Gastrocnemius medialis (tissue), 4 donors: ENCODE results near the gene MAP3K20. TPM values are rescaled to one million over a fixed set of nuclear protein-coding genes. Genes with fewer than 3 reads are reported as not detected.

Experiments used
- ATAC-seq, 2 donors: fragments of 150-250 bp; one replicate each; pipeline ENCODE4 v1.9.1; 2016
- DNase-seq, 2 donors: peaks; one replicate each; pipeline ENCODE4 v3.0.0-alpha.2; 2019
- H3K27ac ChIP-seq, 4 donors: fragments of 200-600 bp; sonication (generic); 1 replicate in 1 of 4; 2 replicates in 3 of 4; pipeline ENCODE4 v1.5.1; 2016 to 2018; ENCODE audit warnings: mild to moderate bottlenecking in 2 of 4, moderate library complexity in 1 of 4
- H3K27me3 ChIP-seq, 3 donors: fragments of 200-600 bp; sonication (generic) in 2 of 3; 1 replicate in 1 of 3; 2 replicates in 2 of 3; pipeline versions ENCODE4 v1.5.1 to v1.6.0; 2016 to 2019; ENCODE audit warnings: mild to moderate bottlenecking in 1 of 3, moderate library complexity in 1 of 3
- H3K36me3 ChIP-seq, 2 donors: fragments of 200-600 bp; sonication (generic) in 1 of 2; one replicate each; pipeline ENCODE4 v1.5.1; 2017 to 2018
- H3K4me1 ChIP-seq, 2 donors: fragments of 200-600 bp; sonication (generic) in 1 of 2; one replicate each; pipeline ENCODE4 v1.5.1; 2016 to 2017; ENCODE audit warnings: mild to moderate bottlenecking in 2 of 2
- H3K4me3 ChIP-seq, 4 donors: fragments of 200-600 bp; sonication (generic) in 3 of 4; 1 replicate in 1 of 4; 2 replicates in 3 of 4; pipeline ENCODE4 v1.5.1; 2016 to 2019; ENCODE audit warnings: mild to moderate bottlenecking in 2 of 4
- H3K9me3 ChIP-seq, 3 donors: fragments of 200-600 bp; sonication (generic) in 2 of 3; 1 replicate in 1 of 3; 2 replicates in 2 of 3; pipeline ENCODE4 v1.5.1; 2016 to 2019
- POLR2A ChIP-seq, 2 donors: fragments of 450-650 bp; IDR thresholded peaks; one replicate each; pipeline ENCODE4 v1.6.1; 2017; ENCODE audit warnings: antibody characterized with exemption in 2 of 2, mild to moderate bottlenecking in 2 of 2, moderate library complexity in 2 of 2
- in situ Hi-C, 4 donors: fragments of 200-750 bp; cut with MboI; loops; one replicate each; pipeline versions ENCODE4 v1.15.0 to v1.8.0; 2017; ENCODE audit warnings: low sequenced_read_pairs in 4 of 4
- intact Hi-C: fragments of 100-400 bp; cut with DNase I; formaldehyde crosslinking; loops from one replicate; pipeline ENCODE4 v1.15.1; 2023; ENCODE audit warnings: low total_unique reads
- total RNA-seq, 4 donors: library from RNA; depleted of rRNA; stranded (reverse); fragments of >200 nt; gene quantifications; one replicate each; pipeline versions ENCODE4 v1.1.0 to v1.2.3, GENCODE V29; 2016
- TF ChIP-seq, protein P1 (sequence below), 5 experiments: fragments of 450-650 bp in 3 of 5; fragments of 200-600 bp in 2 of 5; sonication (generic) in 2 of 5; IDR thresholded peaks in 4 of 5; conservative IDR thresholded peaks in 1 of 5; 1 replicate in 4 of 5; 2 replicates in 1 of 5; pipeline ENCODE4 v1.5.1; 2016 to 2019; ENCODE audit warnings: antibody characterized with exemption in 5 of 5, mild to moderate bottlenecking in 3 of 5, moderate library complexity in 3 of 5

MAP3K20 gene
- total RNA-seq, 4 donors from 2014 or later = 225 to 517 (median 280) TPM

DNA sequence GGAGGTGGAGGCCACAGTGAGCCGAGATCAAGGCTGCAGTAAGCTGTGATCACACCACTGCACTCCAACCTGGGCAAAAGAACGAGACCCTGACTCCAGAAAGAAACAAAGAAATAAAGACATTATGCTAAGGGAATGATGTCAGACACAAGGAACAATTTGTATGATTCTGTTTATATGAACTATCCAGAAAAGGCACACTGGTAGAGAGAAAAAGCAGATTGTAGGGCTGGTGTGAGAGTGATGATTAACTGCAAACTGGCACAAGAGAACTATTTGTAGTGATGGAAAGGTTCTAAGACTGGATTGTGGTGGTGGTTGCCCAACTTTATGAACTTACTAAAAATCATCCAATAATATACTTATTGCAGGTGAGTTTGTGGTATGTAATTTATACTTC is 106.3 kb downstream of the MAP3K20 start:
- Histone ChIP-seq H3K4me1 (peaks cover 42 to 50% of the 10 kb centered on the region in 2 donors), H3K27ac (peak overlapping the region; percentile 79 to 90 (median 84))

GRCh38 chr2:173184031-173185004 is 108.7 kb downstream of the MAP3K20 start:
- ATAC-seq = peak; percentile 83 to 94
- DNase-seq = peak; percentile 63 to 77
- intact Hi-C loops = no loop called here

More for the DNA sequence above, 106.3 kb downstream of the MAP3K20 start:
- TF ChIP-seq, protein P1, sequence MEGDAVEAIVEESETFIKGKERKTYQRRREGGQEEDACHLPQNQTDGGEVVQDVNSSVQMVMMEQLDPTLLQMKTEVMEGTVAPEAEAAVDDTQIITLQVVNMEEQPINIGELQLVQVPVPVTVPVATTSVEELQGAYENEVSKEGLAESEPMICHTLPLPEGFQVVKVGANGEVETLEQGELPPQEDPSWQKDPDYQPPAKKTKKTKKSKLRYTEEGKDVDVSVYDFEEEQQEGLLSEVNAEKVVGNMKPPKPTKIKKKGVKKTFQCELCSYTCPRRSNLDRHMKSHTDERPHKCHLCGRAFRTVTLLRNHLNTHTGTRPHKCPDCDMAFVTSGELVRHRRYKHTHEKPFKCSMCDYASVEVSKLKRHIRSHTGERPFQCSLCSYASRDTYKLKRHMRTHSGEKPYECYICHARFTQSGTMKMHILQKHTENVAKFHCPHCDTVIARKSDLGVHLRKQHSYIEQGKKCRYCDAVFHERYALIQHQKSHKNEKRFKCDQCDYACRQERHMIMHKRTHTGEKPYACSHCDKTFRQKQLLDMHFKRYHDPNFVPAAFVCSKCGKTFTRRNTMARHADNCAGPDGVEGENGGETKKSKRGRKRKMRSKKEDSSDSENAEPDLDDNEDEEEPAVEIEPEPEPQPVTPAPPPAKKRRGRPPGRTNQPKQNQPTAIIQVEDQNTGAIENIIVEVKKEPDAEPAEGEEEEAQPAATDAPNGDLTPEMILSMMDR (IDR thresholded peaks at IDR 0.05 in 4 of 5, conservative IDR thresholded peaks at IDR 0.05 in 1 of 5) = no peak
- no peak for TF ChIP-seq POLR2A (IDR thresholded peaks at IDR 0.05)
- DNase-seq (no peak), ATAC-seq (no peak)
- H3K27me3 ChIP-seq = no peaks in the 10 kb centered on the region
- intact Hi-C loops = no loop called here
- H3K36me3 ChIP-seq = no peaks in the 10 kb centered on the region
- H3K9me3 ChIP-seq = no peaks in the 10 kb centered on the region
- H3K4me3 ChIP-seq = no peak overlapping the region
- in situ Hi-C loops = no loop called here

DNA sequence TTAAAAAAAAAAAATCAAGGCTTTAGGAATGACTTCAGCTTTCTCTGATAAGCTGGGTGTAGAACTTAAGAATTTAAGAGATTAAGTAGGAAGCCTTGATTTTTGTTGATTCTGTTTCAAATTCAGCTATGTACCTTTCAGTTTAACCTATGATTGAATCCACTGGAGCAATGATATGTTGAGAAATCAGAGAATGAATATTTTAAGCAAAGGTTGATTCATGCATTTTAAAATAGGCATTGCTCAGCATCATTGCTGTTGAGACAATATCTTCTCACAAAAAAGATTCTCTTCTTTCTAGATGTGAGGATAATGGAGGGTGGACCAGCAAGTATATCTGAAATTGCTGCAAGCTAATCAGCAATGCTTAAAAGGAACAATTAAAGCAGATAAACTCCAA is 109.8 kb downstream of the MAP3K20 start:
- H3K4me1 ChIP-seq = peaks cover 60 to 75% of the 10 kb centered on the region in 2 donors
- H3K4me3 ChIP-seq = no peak overlapping the region
- no peak for TF ChIP-seq POLR2A (IDR thresholded peaks at IDR 0.05)
- TF ChIP-seq, protein P1 (IDR thresholded peaks at IDR 0.05 in 4 of 5, conservative IDR thresholded peaks at IDR 0.05 in 1 of 5) = no peak
- ATAC-seq (peak; percentile 59 to 74), DNase-seq (no peak)
- H3K27me3 ChIP-seq = no peaks in the 10 kb centered on the region
- H3K27ac ChIP-seq = peak overlapping the region; percentile 79 to 90 (median 84)
- intact Hi-C loops (no loop called here), in situ Hi-C loops (no loop called here)
- no peaks in the 10 kb centered on the region for H3K9me3 ChIP-seq
- peaks cover 0 to 7% of the 10 kb centered on the region in 2 donors for H3K36me3 ChIP-seq

More at GRCh38 chr2:173184031-173185004, 108.7 kb downstream of the MAP3K20 start:
- in situ Hi-C loops = no loop called here
- Histone ChIP-seq H3K9me3 (no peaks in the 10 kb centered on the region), H3K27me3 (no peaks in the 10 kb centered on the region), H3K36me3 (peaks cover 0 to 7% of the 10 kb centered on the region in 2 donors), H3K27ac (peak overlapping the region; percentile 79 to 90 (median 84)), H3K4me3 (no peak overlapping the region), H3K4me1 (peaks cover 60 to 70% of the 10 kb centered on the region in 2 donors)
- TF ChIP-seq, protein P1 (IDR thresholded peaks at IDR 0.05 in 4 of 5, conservative IDR thresholded peaks at IDR 0.05 in 1 of 5) = no peak
- TF ChIP-seq POLR2A (IDR thresholded peaks at IDR 0.05) = no peak

GRCh38 chr2:173187941-173188788 is 112.5 kb downstream of the MAP3K20 start:
- no peak for TF ChIP-seq POLR2A (IDR thresholded peaks at IDR 0.05)
- TF ChIP-seq, protein P1 (IDR thresholded peaks at IDR 0.05 in 4 of 5, conservative IDR thresholded peaks at IDR 0.05 in 1 of 5) = no peak
- DNase-seq (no peak), ATAC-seq (peak; percentile 25 to 45)
- no peaks in the 10 kb centered on the region for H3K9me3 ChIP-seq
- in situ Hi-C loops (no loop called here), intact Hi-C loops (no loop called here)
- H3K36me3 ChIP-seq = peaks cover 0 to 26% of the 10 kb centered on the region in 2 donors
- peaks cover 73 to 84% of the 10 kb centered on the region in 2 donors for H3K4me1 ChIP-seq
- no peak overlapping the region for H3K4me3 ChIP-seq
- H3K27me3 ChIP-seq = no peaks in the 10 kb centered on the region
- H3K27ac ChIP-seq = peak overlapping the region; percentile 79 to 90 (median 84)
